ENCODE measurements around the gene ZFP36.

DNA sequence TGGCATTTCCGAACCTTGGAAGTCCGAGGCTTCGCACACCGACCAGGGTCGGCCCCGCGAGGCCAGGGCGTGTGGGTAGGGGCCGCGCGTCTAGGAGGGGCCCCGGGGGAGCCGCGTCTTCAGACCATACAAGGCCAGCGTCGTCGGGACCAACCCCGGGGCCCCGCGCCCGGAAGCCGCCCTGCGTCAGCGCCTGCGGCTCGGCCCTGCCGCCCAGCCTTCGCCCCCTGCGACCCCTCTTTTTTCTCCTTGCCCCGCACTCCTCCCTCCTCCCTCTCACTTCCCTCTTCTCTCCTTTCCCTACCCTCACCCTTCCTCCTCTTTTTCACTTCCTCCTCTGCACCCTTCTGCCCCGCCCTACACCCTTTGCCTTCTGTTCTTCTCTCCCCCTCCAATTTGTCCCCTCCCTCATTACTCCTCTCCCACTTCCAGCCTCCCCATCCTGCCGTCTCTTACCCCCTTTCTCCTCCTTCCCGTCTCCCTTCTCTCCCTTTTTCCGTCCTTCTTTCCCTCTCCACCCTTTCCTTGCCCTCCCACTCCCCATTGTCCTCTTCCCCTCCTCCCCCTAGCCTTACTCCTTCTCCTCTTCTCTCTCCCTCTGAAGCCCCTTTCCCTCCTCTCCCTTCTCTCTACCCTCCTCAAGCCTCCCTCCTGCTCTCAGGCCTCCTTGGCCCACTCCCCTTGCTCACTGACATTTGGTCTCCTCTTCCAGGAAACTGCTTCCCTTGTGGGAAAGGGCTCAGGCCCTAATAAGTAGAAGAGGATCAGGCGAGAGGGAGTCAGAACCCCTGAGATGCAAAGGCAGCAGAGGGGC lies 3.6 kb downstream of the ZFP36 start:
- TF ChIP-seq TCF7 (CRISPR knock-in tag; IDR thresholded peaks at IDR 0.05; ENCODE audit: low read depth) (no peak), JUN (CRISPR knock-in tag; IDR thresholded peaks at IDR 0.05) (no peak)
- TF ChIP-seq, protein P1, sequence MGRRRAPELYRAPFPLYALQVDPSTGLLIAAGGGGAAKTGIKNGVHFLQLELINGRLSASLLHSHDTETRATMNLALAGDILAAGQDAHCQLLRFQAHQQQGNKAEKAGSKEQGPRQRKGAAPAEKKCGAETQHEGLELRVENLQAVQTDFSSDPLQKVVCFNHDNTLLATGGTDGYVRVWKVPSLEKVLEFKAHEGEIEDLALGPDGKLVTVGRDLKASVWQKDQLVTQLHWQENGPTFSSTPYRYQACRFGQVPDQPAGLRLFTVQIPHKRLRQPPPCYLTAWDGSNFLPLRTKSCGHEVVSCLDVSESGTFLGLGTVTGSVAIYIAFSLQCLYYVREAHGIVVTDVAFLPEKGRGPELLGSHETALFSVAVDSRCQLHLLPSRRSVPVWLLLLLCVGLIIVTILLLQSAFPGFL (CRISPR knock-in tag; IDR thresholded peaks at IDR 0.05; ENCODE audit: borderline replicate concordance) = no peak
